Lung (tissue), 12 donors: ENCODE results near the gene SH3RF2. TPM values are rescaled to one million over a fixed set of nuclear protein-coding genes. Genes with fewer than 3 reads are reported as not detected.

Experiments
- ATAC-seq: fragments of 200-7000 bp; cut with Tn5 transposase; one replicate; pipeline ENCODE4 v1.9.1; 2020; ENCODE audit warnings: moderate number of reproducible peaks; ENCODE audit not compliant: insufficient read depth, low FRiP score
- DNase-seq, 3 donors: peaks; one replicate each; pipeline ENCODE4 v3.0.0-alpha.2; 2013 to 2017
- H3K27ac ChIP-seq, 2 donors: one replicate each; pipeline ENCODE4 v1.5.1; 2013; ENCODE audit warnings: mild to moderate bottlenecking in 2 of 2, moderate library complexity in 2 of 2, control low read depth in 1 of 2, inconsistent platforms in 1 of 2, low read depth in 1 of 2, low read length in 1 of 2
- H3K27me3 ChIP-seq, 3 donors: one replicate each; pipeline ENCODE4 v1.5.1; 2013; ENCODE audit warnings: low read length in 2 of 3; ENCODE audit not compliant: control insufficient read depth in 3 of 3, insufficient read depth in 3 of 3
- H3K36me3 ChIP-seq, 4 donors: one replicate each; pipeline ENCODE4 v1.5.1; 2013; ENCODE audit warnings: low read length in 4 of 4, mild to moderate bottlenecking in 1 of 4, moderate library complexity in 1 of 4; ENCODE audit not compliant: control insufficient read depth in 4 of 4, insufficient read depth in 4 of 4
- H3K4me1 ChIP-seq, 5 donors: one replicate each; pipeline ENCODE4 v1.5.1; 2013; ENCODE audit warnings: low read length in 5 of 5, mild to moderate bottlenecking in 2 of 5, moderate library complexity in 1 of 5; ENCODE audit not compliant: control insufficient read depth in 5 of 5, insufficient read depth in 5 of 5
- H3K4me3 ChIP-seq: one replicate; pipeline ENCODE4 v1.5.1; 2013; ENCODE audit warnings: mild to moderate bottlenecking, control low read depth, moderate library complexity
- H3K9ac ChIP-seq, 2 donors: one replicate each; pipeline ENCODE4 v1.5.1; 2013; ENCODE audit warnings: low read length in 2 of 2, control low read depth in 1 of 2; ENCODE audit not compliant: insufficient read depth in 1 of 2
- H3K9me3 ChIP-seq, 4 donors: one replicate each; pipeline ENCODE4 v1.5.1; 2013; ENCODE audit warnings: low read length in 3 of 4, mild to moderate bottlenecking in 1 of 4, moderate library complexity in 1 of 4; ENCODE audit not compliant: control insufficient read depth in 4 of 4, insufficient read depth in 3 of 4
- WGBS, 2 donors: extraction: QIAGEN DNeasy Blood & Tissue Kit; methylation state at CpG; one replicate each; pipeline ENCODE4 v1.1.7; 2013; 5-methylcytosine and 5-hydroxymethylcytosine counted together
- polyA plus RNA-seq, 2 donors: library from polyadenylated mRNA; stranded (reverse); fragments of 200-250 nt; gene quantifications; one replicate each; pipeline ENCODE4 v1.2.1, GENCODE V29; 2013
- total RNA-seq, 2 donors: library from RNA; depleted of rRNA in 1 of 2; stranded (reverse); fragments of >200 nt in 1 of 2; gene quantifications; one replicate each; pipeline ENCODE4 v1.2.1, GENCODE V29; 2014 to 2021
- TF ChIP-seq, protein P1 (sequence below): IDR thresholded peaks from 2 replicates; pipeline ENCODE4 v1.5.1; 2012; ENCODE audit warnings: mild to moderate bottlenecking; ENCODE audit errors: control extremely low read depth, extremely low read depth
- donor health status: control.
- donor health status: control.
- donor health status: Bipolar disorder and iron deficiency.
- donor health status: healthy.
- donor health status: DM: yes; HTN: yes; CAD: no.

The SH3RF2 gene
- total and polyA plus RNA-seq, 4 donors = 1.3 to 14.3 (median 5.0) TPM

DNA sequence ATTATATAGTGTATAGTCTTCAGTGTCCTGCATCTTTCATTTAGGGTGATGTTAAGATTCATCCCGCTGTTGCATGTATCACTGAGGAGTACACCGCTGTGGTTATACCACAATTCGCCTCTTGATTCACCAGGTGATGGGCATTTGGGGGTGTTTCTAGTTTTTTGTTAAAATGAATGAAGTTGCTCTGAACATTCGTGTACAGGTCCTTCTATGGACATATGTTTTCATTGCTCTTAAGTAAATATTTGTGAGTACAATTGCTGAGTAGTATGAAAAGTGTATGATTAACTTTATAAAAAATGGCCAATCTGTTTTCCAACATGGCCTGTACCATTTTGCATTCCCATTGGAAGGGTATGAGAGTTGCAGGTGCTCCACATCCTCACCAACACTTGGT is 107.3 kb downstream of the SH3RF2 start:
- no peaks in the 10 kb centered on the region for H3K36me3 ChIP-seq
- no peaks in the 10 kb centered on the region for H3K9me3 ChIP-seq
- DNase-seq (no peak), ATAC-seq (no peak)
- H3K27ac ChIP-seq = no peak overlapping the region
- 93 to 94% methylated on average over 4 of the region's 4 CpGs for WGBS, 2 donors
- H3K27me3 ChIP-seq = no peaks in the 10 kb centered on the region
- no peak overlapping the region for H3K4me3 ChIP-seq
- H3K4me1 ChIP-seq = peaks cover 0 to 4% (median 0%) of the 10 kb centered on the region in 5 donors
- no peak overlapping the region for H3K9ac ChIP-seq
- TF ChIP-seq, protein P1, sequence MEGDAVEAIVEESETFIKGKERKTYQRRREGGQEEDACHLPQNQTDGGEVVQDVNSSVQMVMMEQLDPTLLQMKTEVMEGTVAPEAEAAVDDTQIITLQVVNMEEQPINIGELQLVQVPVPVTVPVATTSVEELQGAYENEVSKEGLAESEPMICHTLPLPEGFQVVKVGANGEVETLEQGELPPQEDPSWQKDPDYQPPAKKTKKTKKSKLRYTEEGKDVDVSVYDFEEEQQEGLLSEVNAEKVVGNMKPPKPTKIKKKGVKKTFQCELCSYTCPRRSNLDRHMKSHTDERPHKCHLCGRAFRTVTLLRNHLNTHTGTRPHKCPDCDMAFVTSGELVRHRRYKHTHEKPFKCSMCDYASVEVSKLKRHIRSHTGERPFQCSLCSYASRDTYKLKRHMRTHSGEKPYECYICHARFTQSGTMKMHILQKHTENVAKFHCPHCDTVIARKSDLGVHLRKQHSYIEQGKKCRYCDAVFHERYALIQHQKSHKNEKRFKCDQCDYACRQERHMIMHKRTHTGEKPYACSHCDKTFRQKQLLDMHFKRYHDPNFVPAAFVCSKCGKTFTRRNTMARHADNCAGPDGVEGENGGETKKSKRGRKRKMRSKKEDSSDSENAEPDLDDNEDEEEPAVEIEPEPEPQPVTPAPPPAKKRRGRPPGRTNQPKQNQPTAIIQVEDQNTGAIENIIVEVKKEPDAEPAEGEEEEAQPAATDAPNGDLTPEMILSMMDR = no peak

DNA sequence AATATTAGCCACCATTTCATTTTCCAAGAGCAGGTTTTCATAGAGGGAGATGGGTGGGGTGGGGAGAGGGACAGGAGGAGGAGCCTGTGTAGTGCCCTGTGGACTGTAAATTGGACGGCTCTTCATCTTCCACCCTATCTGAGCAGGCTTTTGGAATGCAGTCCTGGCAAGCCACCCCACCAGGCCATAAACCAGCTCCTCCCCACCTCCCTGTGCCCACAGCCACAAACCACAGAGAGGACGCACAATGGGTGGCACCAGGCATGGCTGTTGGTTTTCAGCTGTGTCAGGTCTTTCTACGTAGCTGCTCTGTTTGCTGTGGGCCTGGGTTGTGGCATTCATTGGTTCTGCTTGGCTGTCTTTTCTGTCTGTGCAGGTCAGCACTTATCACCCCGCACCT is 111.0 kb downstream of the SH3RF2 start:
- H3K9ac ChIP-seq = no peak overlapping the region
- ATAC-seq = no peak
- no peak for DNase-seq
- no peak overlapping the region for H3K27ac ChIP-seq
- H3K4me3 ChIP-seq = no peak overlapping the region
- no peaks in the 10 kb centered on the region for H3K9me3 ChIP-seq
- TF ChIP-seq, protein P1 = no peak
- 59 to 62% methylated on average over 4 of the region's 4 CpGs for WGBS, 2 donors
- H3K4me1 ChIP-seq = peaks cover 0 to 1% (median 0%) of the 10 kb centered on the region in 5 donors
- no peaks in the 10 kb centered on the region for H3K36me3 ChIP-seq
- peaks cover 0 to 16% (median 0%) of the 10 kb centered on the region in 3 donors for H3K27me3 ChIP-seq

DNA sequence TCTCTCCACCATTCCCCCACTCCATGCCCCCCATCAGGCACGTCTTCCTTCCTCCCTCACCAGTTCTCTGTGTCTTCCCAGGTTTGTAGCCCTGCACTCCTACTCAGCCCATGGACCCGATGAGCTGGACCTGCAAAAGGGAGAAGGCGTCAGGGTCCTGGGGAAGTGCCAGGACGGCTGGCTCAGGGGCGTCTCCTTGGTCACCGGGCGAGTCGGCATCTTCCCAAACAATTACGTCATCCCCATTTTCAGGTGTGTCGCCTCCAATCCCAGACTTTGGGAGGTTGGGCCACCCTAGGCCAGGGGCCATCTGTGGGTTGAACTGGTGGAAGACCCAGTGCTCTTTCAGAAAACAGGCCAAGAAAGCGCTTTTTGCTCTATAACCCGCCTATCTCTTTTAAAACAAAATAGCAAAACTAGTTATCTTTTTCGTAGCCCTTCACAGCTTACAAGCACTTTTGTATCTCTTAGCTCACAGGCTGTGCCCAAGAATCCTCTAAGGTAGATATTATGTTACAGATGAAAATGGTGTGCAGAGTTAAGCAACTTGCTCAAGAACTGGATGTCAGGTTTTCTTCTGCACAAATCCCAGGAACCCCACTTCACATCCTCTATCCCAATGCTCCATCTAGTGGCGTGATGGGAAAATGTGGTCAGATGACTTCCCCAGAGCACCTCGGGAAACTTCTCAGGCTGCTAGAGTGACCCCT is 112.8 kb downstream of the SH3RF2 start:
- TF ChIP-seq, protein P1 = peak; percentile 38
- H3K4me3 ChIP-seq = no peak overlapping the region
- H3K27me3 ChIP-seq = peaks cover 0 to 16% (median 0%) of the 10 kb centered on the region in 3 donors
- ATAC-seq (peak; percentile 87), DNase-seq (peak; percentile 69 to 84 (median 74))
- WGBS, 2 donors = 71 to 73% methylated on average over 15 of the region's 15 CpGs
- no peak overlapping the region for H3K9ac ChIP-seq
- H3K27ac ChIP-seq = no peak overlapping the region
- no peaks in the 10 kb centered on the region for H3K4me1 ChIP-seq
- no peaks in the 10 kb centered on the region for H3K36me3 ChIP-seq
- H3K9me3 ChIP-seq = no peaks in the 10 kb centered on the region

DNA sequence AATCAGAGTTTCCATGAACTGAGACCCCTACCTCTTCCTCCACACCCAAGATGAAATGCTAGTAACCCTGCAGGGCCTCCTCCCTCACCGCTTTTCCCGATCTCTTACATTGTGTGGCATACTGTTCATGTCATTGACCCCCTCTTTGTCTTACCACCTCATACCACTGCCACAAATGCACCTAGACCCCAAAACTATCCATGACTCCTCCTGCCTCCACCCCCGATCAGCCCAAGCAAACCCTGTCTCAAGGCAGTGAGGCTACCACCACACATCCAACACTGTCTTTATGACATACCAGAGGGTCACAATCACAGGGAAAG is 113.3 kb downstream of the SH3RF2 start:
- H3K36me3 ChIP-seq = no peaks in the 10 kb centered on the region
- H3K9me3 ChIP-seq = no peaks in the 10 kb centered on the region
- H3K27me3 ChIP-seq = peaks cover 0 to 16% (median 0%) of the 10 kb centered on the region in 3 donors
- no peak for DNase-seq
- TF ChIP-seq, protein P1 = no peak
- 62 to 68% methylated on average over 3 of the region's 3 CpGs for WGBS, 2 donors
- no peak for ATAC-seq
- H3K27ac ChIP-seq = no peak overlapping the region
- H3K4me3 ChIP-seq = no peak overlapping the region
- no peaks in the 10 kb centered on the region for H3K4me1 ChIP-seq
- no peak overlapping the region for H3K9ac ChIP-seq
